Right renal pelvis (tissue), 4 donors: ENCODE results near the gene CNOT1. TPM values are rescaled to one million over a fixed set of nuclear protein-coding genes. Genes with fewer than 3 reads are reported as not detected.

ENCODE experiments used
- DNase-seq, 4 donors: peaks; one replicate each; pipeline ENCODE4 v3.0.0-alpha.2; 2013; ENCODE audit warnings: low read depth in 4 of 4, low spot score in 3 of 4, missing footprints in 1 of 4
- polyA plus RNA-seq, 4 donors: library from polyadenylated mRNA; unstranded; fragments of 120-200 nt; gene quantifications; one replicate each; pipeline ENCODE4 v1.2.1, GENCODE V29; 2013; ENCODE audit not compliant: insufficient read length in 4 of 4

The CNOT1 gene
- polyA plus RNA-seq, 4 donors, result 161 to 182 (median 174) TPM

DNA sequence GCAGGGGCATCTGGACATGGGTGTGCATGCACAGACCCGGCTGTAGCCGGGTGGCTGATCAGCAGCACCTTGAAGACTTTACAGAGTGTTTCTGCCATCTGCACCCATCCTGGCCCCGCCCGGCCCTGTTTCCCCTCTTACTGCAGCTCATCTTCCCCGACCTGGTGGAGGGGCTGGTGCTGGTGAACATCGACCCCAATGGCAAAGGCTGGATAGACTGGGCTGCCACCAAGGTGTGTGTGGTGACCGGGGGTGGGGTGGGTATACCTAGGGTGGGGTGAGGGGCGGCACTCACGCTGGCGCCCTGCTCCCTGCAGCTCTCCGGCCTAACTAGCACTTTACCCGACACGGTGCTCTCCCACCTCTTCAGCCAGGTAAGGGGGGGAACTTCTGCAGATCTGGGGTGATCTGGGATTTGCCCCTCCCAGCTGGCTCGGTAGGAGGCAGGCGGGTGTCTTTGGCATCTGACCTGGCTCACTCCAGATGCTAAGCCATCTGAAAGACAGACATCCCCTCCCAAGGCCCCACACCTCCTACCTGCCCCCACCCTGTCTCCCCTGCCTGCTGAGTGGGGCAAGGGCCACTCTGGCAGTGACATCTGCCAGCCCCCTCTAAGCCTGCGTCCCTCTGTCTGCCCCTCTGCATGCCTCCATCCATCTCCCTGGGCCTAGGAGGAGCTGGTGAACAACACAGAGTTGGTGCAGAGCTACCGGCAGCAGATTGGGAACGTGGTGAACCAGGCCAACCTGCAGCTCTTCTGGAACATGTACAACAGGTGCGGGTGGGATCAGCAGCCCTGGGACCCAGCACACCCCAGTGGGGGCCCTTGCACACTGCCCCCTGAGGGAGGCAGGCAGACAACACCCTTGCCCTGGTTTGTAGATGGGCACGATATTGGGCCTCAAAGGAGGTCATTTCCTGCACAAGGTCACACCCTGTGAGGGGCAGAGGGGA is 123.1 kb downstream of the CNOT1 start:
- no peak for DNase-seq

DNA sequence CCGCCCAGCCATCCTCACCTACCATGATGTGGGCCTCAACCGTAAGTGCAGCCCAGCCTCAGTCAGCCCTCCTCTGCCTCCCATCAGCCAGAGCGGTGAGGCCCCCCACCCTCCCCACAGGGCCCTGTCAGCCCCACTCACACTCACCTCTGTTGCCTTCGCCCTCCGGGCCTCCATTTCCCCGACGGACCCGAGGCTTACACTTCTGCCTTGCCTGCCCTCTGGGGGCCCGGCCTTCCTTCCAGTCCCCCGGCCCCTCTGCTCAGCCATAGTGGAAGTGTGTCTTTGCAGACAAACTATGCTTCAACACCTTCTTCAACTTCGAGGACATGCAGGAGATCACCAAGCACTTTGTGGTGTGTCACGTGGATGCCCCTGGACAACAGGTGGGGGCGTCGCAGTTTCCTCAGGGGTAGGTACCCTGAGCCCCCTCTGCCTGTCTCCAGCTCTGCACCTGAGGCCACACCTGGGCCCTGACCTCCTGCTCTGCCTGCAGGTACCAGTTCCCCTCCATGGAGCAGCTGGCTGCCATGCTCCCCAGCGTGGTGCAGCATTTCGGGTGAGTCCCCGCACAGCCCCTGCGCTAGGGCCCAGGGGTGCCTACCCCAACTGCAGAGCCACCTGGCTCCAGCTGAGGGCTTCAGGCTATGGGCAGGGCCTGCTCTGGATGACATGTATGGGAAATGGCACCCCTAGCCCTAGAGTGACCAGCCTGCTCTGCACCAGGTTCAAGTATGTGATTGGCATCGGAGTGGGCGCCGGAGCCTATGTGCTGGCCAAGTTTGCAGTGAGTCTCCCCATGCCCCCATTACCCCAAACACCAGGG is 125.5 kb downstream of the CNOT1 start:
- no peak for DNase-seq

DNA sequence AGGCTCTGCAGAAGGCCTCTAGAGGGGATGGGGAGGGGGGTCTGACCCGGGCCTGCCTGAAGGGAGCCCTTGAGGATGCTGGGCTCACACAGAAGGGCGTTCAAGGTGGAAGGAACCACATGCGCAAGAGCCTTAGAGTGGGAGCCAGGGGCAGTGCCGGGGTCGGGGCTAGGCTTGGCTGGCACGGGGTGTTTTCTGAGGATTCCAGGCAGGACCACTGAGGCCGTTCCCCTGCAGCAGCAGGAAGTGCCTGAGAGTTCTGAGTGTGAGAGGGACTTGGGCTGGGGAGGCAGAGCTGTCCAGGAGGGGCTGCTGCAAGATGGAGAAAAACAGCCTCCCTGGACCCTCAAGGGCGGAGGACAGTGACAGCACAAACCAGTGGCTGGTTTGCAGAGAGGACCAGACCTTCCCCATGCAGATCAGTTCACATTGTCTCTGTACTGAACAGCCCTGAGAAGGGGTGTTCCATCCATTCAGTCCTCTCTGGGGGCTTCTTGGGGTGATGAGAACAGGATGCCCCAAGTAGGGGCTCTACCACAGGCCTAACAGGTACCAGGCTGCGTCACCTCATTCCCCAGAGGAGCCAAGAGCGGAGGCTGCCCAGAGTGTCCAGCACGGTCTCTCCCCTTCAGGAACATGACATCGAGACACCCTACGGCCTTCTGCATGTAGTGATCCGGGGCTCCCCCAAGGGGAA is 126.3 kb downstream of the CNOT1 start:
- no peak for DNase-seq

DNA sequence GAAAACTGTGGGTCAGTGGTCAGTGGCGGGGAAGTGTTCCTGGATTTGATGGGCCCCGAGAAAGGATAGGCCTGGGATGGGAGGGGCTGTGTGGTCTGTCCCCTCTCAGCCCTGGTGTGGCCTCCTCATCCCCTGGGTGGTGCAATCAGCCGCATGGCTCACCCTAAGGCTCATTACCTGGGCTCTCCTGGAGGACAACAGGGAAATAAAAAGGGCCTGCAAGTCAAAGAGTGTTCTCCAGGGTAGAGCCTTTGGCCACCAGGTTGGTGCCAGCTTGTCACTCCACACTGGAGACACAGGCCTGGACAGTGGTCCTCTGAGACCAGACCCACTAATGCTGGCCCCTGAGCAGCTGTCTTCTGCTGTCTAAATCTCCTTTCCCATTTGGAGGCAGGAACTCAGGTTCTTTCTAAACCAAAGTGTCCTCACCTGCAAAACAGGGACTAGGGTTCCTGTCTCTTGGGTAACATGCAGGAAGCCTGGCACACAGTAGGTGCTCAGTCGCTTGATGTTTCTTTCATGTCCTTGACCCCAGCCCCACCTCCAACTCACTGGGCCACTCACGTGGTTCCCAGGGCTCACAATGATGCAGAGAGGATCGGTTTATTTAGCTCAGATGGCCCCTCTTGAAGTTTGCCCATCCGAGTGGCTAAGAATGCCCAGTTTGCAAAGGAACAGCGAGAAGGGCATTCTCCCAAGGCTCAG is 127.3 kb downstream of the CNOT1 start:
- no peak for DNase-seq

DNA sequence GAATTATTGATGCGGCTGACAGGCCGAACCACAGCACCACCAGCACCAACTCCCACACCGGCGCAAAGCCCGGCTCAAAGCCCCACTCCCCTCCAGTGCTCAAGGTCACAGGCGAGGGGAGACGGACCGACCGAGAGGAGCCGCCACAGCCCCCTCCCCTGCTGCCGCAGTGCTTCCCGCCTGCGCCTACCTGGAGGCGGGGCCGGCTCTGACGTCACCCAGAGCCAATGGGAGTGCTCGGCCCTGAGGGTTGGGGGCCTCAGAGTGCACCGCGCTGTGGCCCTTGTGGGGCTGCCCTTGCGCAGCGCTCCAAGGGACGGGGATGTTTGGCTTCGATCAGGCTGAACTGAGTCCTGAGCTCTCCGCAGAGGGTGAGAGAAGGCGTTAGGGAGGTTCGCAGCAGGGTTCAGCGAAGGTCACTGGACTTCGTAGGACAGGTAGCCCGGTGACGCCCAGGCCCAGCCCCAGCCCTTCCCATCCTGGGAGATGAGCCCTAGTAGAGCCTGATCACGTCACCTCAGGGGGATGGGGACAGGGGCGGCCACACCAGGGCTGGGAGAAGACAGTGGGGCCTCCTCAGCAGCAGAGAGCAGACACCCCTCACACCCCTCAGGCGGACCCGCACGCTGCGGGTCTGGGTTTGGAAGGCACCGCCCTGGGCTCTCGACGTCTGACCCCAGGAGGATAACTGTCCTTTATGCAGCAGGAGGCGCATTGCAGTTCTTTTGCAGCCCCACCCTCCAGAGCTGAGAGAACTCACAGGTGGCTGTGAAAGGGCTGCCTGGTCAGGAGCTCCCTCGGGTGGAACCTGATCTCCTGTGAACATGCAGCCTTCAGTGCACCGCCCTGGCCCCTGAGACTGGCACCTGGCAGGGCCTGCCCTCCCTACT is 128.1 kb downstream of the CNOT1 start:
- DNase-seq, result no peak

DNA sequence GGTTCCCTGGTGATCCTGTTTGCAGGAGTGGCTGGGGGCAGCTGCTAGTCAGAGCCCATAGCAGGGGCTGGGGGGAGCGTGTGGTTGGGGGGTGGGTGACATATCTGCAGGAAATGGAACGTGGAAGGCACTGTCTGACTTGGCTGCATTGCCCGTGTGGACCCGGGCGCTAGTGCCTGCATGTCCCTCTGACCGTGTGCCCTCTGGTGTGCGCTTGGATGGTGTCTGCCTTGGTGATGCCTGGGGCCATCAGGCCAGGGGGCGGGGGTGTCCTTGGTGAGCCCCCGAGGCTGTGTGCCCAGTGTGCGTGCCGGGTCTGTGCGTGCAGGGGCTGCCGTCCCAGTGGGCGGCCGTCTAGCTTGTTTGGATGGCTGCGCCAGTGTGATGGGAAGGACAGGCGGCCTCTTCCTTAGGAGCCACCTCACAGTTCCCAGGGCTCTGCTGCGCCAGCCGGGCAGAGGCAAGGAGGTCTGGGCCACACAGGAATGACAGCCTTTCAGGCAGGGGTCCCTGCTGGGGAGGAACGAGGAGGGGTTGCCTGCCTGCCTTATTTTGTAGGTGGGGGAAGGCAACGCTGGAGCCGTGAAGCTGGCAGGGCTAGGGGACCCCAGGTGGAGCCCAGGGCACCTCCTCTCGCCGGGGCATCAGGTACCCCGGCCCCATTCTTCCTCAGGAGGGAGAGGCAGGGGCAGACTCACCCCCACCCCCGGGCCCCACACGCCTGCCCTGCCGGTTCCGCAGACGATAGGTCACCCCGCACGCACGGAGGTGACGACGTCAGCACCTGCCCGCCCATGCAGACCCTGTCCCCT is 129.0 kb downstream of the CNOT1 start:
- no peak for DNase-seq

DNA sequence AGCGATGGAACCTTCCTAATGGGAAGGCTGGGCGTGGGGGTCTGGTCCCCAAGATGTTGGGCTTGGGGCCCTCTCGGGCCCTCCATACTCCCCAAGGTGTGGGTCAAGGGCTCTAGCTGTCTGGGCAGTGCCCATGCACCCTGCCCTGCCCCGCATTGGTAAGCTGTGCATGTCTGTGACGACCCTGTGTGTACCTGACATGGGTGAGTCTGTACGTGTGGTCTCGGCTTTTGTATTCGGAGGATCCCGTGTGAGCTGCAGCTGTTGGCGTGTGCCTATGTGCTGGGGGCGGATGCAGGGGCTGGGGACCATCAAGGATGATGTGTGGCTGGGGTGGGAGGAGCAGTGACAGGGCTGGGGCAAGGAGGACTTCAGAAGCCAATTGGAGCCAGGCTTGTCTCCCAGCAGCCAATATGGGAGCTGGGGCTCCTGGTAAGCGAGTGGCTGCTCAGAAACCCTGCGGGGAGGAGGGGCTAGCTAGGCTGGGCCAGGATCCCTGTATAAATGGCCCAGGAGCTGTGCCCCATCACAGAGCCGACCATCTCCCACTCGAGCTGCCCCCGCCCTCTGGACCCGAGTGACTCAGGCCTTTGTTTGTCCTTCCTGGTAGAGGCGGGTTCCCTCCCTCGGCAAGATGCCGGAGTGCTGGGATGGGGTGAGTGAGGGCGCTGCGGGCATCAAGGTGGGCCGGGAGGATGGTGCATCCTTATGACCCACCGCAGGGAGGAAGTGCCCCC is 129.8 kb downstream of the CNOT1 start, which contains the start of gene NDRG4:
Gene NDRG4, plus strand, starts transcription at position 529 of the 737 bp plus-strand sequence. Its CDS starts 106 bp downstream, at position 635.
- DNase-seq, result peak in 1 of 4 donors; percentile 56

DNA sequence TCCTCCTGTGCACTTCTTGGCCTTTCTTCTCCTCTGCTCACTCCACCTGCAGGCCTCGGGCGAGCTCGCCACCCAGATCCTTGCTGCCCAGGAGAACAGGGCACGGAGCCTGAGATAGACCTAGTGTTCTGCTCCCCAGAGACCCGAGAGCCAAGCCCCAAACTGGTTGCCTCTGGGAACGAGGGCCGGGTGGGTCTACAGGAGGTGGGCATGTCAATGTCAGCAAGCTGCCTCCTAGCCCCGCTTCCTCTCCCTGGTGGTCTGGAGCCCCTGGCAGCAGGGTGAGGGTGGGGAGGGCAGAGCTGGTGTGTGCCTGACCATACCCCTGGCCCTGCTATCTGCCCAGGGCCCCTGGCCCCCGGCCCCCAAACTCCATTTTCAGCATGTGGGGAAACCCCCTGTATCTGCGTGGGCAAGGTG is 130.5 kb downstream of the CNOT1 start:
- no peak for DNase-seq

DNA sequence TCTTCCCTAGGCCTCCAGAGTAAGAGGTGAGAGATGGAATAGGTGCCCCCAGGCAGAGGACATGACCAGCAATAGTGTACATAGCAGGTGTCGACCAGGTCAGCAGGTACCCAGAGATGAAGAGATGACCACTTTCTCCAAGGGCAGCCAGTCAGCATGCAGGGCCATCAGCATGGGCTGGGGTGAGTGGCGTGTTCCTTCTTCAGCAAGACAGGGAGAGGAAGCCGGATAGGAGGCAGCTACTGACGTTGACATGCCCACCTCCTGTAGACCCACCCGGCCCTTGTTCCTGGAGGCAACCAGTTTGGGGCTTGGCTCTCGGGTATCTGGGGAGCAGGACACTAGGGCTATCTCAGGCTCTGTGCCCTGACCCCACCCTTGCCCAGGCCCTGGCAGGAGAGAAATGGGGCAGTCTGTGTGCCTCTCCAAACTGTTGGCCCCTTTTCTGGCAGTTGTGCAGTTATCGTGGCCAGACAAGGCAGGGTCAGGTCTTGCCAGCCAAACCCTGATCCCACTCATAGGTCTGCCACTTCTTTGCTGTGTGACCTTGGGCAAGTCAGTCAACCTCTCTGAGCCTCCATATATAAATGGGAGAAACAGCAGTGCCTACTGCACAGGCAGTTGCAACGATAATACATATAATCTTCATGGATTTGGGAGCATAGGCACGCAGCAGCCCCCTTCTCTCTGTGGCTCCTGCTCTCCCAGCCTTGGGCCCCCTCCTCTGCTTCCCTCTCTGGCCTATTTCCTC is 131.1 kb downstream of the CNOT1 start:
- no peak for DNase-seq

DNA sequence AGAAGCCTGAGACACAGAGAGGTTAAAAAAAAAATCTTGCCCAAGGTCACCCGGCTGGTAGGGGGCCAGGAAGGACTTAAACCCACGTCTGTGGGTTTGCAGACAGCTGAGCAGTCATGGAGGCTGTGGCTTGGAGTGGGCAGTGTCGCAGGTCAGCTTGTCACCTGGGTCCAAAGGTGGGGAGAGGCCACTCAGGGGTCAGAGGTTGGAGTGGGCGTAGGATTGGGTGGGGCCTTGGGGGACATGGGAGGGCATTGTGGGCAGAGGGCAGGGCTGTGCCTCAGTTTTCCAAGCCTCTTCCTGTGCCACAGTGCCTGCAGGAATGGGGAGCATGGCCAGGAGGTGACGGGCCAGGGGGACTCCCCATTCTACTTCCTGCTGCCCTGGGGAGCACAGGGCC is 131.7 kb downstream of the CNOT1 start:
- DNase-seq, result no peak

DNA sequence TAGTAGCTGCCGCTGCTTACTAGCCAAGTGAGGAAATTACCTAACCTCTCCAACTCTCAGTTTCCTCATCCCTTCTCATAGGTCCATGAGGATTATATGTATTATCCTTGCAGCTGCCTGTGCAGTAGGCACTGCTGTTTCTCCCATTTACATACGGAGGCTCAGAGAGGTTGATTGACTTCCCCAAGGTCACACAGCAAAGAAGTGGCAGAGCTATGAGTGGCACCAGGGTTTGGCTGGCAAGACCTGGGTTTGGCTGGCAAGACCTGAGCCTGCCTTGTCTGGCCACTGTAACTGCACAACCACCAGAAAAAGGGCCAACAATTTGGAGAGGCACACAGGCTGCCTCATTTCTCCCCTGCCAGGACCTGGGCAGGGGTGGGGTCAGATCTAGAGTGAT is 132.2 kb downstream of the CNOT1 start:
- DNase-seq, result no peak

DNA sequence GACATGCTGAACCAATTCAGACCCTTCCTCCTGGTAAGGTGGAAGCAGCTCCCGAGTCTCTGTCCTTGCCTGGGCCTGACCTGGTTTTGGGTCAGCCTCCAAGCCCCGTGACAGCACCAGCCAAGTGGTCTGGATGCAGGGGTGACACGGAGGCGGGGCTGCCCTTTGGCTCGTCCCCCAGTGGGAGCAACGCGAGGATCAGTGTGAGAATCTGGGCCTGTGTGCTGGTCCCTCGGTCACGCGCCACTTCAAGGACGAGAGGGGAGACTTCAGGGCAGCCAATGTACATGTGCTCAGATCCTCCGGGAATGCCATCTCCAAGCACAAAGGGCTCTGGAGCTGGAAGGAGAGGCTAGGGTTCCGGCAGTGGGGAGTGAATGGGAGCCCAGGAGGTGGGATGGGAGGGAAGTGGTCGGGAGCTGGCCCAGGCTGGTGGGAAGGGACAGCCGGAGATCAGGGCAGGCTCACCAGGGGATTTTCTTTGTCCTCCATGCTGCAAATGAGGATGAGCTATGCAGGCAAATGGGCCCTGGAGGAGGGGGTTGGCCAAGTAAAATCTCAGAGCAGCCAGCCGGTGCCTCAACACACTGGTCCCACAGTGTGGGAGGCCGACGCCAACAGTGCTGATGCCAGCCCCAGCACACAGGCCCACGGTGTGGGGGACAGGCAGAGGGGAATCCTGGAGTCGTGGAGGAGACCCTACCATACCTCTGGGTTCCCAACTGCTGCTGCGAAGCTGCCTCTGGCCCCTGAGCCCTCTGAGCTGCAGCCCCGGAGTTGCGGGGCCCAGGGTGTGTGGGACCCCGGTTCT is 133.9 kb downstream of the CNOT1 start:
- DNase-seq, result no peak

DNA sequence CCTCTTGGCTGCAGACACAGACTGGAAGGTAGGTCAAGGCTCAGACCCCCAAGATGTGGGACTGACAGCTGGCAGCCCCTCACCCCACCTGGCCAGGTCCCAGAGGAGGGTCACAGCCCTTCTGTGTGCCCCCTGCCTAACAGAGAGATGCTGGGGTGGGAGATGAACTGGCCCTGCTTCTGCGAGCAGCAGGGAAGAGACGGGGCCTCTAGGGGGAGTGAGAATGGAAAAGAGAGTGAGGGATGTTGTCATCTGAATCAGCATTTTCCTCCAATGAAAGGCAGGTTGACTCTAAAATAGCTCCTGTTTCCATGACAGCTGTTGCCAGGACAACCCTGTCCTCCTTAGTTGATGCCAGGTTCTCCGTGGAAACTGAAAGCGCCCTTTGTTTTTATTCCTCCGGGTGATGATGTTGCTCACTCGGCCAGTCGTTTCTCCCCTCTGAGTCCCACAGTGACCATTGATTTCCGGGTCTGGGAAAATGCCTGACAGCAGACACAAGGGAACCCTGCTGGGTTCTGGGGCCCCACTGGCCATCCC is 134.6 kb downstream of the CNOT1 start:
- DNase-seq, result peak; percentile 73 to 89 (median 82)

DNA sequence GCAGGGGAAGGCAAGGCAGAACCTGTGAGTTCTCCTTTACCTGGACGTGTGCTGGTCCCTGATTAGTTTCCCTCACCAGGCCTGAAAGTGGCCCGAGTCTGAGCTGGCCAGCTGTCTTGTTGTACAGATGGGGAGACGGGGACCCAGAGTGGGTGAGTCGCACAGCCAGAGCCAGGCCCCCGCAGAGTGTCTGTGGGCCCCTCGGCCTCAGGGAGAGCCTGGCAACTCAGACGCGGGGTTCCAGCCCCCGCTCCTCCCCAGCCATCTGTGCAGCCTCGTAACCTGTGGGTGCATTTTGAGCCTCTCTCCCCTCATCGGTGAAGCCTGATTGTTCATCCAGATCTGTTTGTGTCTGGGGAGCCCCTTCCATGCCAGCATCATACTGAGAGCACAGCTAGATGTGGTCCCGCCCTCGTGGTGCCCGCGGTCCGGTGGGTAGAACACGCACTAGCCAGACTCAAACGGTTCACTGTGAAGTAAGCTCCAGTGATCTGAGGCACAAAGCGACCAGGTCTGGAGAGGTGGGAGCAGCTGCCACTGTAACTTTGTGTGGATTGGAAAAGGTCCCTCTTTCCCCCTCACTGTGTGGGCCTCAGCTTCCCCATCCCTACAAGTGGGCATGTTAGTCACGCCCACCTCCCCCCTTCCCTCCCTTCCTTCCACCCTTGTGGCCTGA is 135.7 kb downstream of the CNOT1 start:
- no peak for DNase-seq

DNA sequence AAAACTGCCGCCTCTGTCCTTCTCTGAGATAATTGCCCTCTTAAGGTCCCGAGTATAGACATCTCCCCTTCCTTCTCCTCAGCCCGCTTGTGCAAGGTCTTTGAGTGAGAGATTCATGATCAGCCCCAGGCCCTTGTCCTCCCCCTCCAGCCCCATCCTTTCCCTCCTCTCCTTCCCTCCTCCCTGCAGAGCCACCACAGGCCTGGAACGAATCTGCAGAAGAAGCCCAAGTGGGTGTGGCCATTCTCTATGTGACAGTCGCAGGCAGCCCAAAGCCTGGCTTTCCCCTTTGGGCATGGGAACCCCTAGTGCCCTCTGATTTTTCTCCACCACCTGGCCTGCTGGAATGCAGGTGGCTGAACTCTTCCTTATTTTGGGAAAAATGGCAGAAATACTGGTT is 136.9 kb downstream of the CNOT1 start:
- DNase-seq, result no peak
